ENCODE results near the gene GBF1.

Gene GBF1

GRCh38 chr10:102408728-102409603 is 163.6 kb downstream of the GBF1 start:
- peak; percentile 75 for DNase-seq (ENCODE audit: low read depth)

DNA sequence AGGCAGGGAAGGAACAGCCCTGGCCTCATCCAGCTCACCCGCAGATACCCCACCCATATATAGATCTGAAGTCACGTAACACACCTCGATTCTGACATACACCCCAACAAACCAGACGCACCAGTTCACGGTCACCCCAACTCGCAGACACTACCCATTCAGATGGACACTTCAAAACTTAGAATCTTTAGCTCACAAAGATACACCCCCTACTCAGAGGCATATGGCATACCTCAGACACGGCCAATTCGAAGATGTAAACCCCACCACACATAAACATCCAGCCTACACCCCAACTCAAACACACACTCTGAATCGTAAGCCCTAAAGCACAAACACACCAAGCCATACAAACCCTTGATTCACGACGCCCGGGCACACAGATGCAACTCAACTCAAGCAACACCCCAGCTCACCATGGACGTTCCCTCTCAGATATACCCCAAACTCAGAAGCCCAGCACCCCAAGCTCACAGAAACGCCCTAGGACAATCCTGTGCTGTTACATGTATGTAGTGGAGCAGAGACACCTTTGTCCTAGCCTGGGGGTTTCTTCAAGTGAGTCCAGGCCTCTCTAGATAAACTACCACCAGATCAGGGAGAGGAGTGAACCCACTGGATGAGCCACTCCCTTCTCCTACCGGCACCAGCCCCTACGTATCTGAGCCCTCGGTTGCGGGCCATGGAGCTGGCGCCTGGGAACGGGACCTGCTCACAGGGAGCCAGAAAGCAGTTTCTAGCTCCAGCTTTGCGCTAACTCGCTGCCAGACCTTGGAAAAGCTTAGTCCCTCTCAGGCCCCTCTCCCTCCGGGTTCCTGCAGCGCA is 164.5 kb downstream of the GBF1 start:
- DNase-seq (ENCODE audit: low read depth), result no peak

DNA sequence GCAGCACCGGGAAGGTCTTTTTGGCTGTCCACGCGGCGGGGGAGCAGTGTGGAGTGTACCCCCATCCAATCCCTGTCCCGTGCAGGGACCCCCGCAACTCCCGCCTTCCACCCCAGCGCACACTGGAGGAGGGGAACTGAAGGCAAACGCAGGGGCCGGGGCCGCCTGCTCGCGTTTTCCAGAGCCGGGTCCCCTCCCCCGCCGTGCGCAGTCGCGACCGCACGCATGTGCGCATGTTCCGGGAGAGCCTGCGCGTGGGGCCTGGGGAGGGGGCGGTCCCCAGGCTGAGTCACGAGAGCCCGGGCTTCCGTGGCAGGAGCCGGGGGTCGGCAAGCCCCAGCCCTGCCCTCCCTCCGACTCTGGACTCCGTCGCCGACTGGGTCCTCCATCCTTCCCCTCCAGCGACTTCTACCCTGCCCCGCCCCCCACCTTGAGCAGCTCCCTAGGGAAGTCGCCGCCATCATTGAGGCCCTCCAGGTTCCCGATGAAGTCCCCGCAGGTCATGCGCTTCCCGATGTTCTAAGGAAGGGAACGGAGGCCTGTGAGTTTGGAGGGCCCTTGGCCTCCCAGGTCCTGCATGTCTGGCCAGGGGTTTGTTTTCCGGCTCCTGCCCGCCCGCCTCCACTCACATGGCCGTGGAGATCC is 165.2 kb downstream of the GBF1 start:
- peak; percentile 46 for DNase-seq (ENCODE audit: low read depth)

DNA sequence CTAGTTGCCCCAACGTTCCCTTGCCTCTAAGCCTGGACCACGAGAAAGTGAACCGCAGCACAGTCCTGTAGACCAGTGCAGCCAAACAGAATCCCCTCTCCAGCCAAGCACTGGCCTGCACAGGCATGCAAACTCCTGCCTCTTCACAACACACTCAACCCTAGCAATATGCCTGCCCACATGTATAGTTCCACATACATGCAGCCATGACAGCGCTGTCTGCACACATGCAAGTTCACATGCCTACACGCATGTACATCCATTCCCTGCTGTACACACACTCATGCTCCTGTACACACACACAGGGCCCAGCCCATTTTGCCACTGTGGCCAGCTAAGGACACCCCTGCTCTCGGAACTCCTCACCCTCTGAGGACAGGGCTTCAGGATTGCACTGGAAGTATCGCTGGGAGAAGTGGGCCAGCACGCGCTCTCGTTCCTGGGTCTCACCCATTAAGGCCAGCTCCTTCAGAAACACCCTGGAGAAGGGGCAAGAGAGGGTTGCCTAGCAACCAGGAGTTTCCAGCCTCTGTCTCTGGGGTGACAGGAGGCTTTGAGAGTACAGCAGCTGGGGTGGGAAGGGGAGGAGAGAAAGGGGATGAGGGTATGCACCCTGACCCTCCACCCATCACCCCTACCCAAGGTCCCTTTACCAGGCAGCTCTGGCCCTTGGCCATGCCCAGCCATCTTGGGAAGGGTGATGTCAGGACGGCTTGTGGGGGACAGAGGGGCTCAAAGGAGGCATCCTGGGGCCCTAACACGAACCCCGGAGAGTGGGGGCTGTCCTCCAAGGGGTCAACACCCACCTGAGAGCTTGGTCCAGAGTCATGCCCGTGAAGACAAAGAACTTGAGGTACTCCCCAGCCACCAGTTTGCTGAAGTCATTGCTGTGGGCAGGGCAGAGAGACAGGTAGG is 166.3 kb downstream of the GBF1 start:
- DNase-seq (ENCODE audit: low read depth), result no peak

DNA sequence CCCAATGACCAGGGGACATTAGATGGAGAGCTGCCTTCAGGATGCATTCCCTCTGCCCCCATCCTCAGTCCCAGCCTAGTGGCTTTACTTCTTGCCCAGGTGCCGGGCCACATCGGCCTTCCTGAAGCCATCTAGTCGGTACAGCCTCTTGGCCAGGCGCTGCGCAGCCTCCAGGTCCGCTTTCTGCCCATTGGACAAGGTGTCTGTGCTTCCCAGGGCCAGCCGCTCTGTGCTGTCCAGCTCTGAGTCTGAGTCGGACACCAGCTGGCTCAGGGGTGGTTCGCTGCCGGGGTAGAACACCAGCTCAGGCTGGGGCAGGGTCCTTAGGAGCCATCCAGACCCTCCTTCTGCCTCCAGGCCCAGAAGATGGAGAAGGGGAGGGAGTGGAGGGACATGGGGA is 167.0 kb downstream of the GBF1 start:
- no peak for DNase-seq (ENCODE audit: low read depth)

GRCh38 chr10:102413053-102413705 is 167.8 kb downstream of the GBF1 start:
- DNase-seq (ENCODE audit: low read depth), result no peak

GRCh38 chr10:102413806-102414561 is 168.7 kb downstream of the GBF1 start:
- DNase-seq (ENCODE audit: low read depth), result no peak

DNA sequence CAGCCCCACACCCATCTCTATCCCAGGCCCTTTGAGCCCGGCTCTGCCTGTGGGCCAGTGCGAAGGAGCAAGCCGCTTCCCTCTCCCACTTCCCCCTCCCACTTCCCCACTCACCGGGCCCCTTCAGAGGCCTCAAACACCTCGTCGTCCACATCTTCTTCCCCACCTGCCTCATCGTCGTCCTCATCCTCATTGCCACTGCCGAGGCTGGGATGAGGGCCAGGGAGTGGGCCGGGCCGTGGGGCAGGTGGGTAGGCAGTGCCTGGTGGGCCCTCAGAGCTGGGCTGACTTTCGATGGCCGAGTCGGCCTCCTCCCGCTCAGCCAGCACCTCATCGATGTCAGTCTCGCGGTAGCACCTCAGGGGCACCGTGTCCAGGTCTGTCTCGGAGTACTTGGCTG is 169.4 kb downstream of the GBF1 start:
- no peak for DNase-seq (ENCODE audit: low read depth)

DNA sequence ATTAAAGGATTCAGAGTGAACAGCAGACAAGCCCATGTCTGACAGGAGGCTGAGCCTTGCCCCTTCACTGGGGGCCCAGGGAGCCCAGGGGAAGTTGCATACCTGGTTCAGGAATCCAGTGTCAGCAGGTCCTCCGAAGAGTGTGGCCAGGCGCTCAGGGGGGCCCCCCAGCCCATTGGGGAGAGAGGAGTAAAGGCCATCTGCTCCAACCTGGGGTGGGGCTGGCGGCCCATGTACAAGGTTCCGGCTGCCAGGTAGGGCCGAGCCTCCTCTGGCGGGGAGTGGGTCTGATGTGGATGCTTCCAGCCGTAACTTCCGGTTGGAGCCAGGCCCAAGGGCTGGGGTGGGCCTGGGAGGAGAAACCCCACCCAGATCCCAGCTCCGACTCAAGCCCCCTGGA is 171.0 kb downstream of the GBF1 start:
- DNase-seq (ENCODE audit: low read depth), result no peak

DNA sequence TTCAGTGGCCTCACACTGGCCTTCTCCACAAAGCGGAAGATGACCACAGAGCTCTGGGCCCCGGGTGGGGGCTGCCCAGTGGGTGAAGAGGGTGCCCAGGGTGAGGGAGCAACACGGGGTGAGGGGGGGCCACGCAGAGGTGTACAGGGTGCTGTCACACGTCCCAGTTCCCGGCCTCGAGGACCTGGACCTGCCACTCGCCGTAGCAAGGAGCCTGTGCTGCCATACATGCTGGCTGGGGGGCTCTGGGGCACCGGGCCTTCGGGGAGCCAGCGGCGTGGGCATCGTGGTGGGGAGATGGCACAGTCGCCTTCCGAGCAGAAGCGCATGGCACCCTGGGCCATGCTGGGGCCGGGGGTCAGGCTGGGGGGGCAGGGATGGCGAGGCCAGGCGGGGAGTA is 171.4 kb downstream of the GBF1 start:
- DNase-seq (ENCODE audit: low read depth), result no peak

- DNase-seq (ENCODE audit: low read depth), result no peak
Observed at GRCh38 chr10:102418622-102419268, 173.4 kb downstream of the GBF1 start, which contains the start of gene PSD. Gene PSD, minus strand, starts transcription at chr10:102418785. Its CDS starts 1,747 bp downstream, at chr10:102417038.

DNA sequence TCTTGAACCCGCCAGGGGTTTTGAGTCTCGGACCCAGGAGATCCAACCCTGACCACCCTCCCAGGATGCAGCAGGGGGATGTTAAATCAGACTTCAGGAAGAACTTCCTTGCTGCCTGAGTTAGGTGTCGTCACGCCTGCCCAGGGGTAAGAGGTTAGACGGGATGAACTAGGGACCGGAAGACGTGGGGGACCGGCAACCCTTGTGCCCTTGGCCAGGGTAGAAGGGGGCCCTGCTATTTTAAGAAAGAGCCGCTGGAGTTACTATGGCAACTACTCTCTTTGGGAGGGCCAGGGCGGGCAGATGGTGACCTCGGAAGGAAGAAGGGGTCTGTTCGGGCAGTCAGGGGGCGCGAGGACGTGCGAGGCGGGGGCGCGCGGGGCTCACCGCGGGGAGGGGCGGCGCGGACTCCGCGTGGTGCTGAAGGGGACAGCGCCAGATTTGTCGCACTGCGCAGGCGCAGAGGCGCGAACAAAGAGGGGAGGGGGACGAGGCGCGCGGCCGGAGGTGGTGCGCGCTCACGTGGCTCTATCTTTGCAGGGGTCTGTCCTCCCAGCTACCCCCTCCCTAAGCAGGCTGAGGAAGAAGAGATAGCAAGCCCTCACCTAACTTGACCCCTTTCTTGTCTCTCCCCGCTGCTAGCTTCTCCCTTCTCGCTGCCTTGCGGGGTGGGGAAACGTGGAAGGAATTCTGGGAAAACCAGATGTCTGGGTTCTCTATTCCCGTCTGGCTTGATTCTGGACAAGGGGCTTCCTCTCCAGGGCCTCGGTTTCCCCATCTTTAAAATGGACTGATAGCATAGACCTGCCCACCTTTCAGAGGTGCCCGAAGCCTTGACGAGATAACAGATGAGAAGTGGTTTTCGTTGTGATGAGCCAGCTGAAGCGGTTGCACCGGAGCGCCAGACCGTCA is 174.2 kb downstream of the GBF1 start:
- peak; percentile 56 for DNase-seq (ENCODE audit: low read depth)

DNA sequence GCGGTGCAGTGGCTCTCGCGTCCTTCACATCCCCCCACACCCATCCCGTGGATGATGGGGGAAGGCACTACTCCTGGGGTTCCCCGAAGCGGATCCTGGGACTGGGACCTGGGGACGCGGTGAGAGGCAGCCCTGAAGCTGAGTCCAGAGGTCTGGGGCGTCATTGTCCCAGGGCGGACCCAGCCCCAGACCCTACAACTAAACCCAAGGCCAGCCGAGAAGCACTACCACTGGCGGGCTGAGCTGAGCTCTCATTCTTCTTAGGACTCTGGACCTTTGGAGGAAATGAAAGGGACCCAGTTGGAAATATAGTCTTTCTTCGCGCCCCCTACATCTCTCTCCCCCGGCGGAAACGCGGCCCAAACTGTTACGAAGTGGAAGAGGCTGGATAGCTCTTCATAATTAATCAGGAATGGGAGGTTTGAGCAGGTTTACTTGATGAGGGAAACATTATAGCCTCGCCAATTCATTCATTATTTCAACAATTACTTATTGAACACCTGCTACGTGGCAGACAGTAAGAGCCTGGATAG is 174.9 kb downstream of the GBF1 start:
- DNase-seq (ENCODE audit: low read depth), result no peak

- peak; percentile 94 for DNase-seq (ENCODE audit: low read depth)
Observed at GRCh38 chr10:102420714-102421506, 175.6 kb downstream of the GBF1 start, which contains the start of gene FBXL15. Gene FBXL15, plus strand, starts transcription at chr10:102420836. Its CDS starts 294 bp downstream, at chr10:102421130.

- no peak for DNase-seq (ENCODE audit: low read depth)
Observed at GRCh38 chr10:102421507-102421756, 176.1 kb downstream of the GBF1 start.

GRCh38 chr10:102421757-102422512 is 176.6 kb downstream of the GBF1 start:
- no peak for DNase-seq (ENCODE audit: low read depth)

Measured in stimulated activated CD8-positive, alpha-beta memory T cell treated with anti-CD3 and anti-CD28 coated beads, Interleukin-4, amount 100 ng/mL, for 24 hours (primary cell).